GM12878 (cell line): ENCODE data around the gene ZNF792. TPM values are rescaled to one million over a fixed set of nuclear protein-coding genes. Genes with fewer than 3 reads are reported as not detected.

Source experiments
- BACH1 ChIP-seq: fragments of 450-650 bp; IDR thresholded peaks from 2 replicates; pipeline ENCODE4 v1.6.1; 2017; ENCODE audit warnings: mild to moderate bottlenecking, borderline replicate concordance
- DPF2 ChIP-seq: fragments of 450-650 bp; IDR thresholded peaks from 2 replicates; pipeline ENCODE4 v1.6.1; 2017; ENCODE audit warnings: mild to moderate bottlenecking
- GATAD2B ChIP-seq: fragments of 450-650 bp; conservative IDR thresholded peaks from 2 replicates; pipeline ENCODE4 v1.6.1; 2017; ENCODE audit warnings: low read depth, mild to moderate bottlenecking, moderate library complexity
- MYC ChIP-seq: IDR thresholded peaks from 2 replicates; pipeline ENCODE4 v1.6.1; 2011; ENCODE audit warnings: mild to moderate bottlenecking, low read length, moderate library complexity, inconsistent platforms; ENCODE audit not compliant: insufficient read depth, insufficient replicate concordance, insufficient read length, severe bottlenecking
- NFXL1 ChIP-seq: fragments of 450-650 bp; IDR thresholded peaks from 2 replicates; pipeline ENCODE4 v1.6.1; 2017; ENCODE audit warnings: antibody characterized with exemption, mild to moderate bottlenecking, borderline replicate concordance
- NFYA ChIP-seq: IDR thresholded peaks from 2 replicates; pipeline ENCODE4 v1.6.1; 2011; ENCODE audit warnings: low read depth, mild to moderate bottlenecking, low read length, improper control_type of control experiment, borderline replicate concordance
- PAX8 ChIP-seq: fragments of 450-650 bp; IDR thresholded peaks from 2 replicates; pipeline ENCODE4 v1.6.1; 2017; ENCODE audit warnings: mild to moderate bottlenecking, moderate library complexity
- RFX5 ChIP-seq: IDR thresholded peaks from 2 replicates; pipeline ENCODE4 v1.6.1; 2011; ENCODE audit warnings: low read depth, low read length, improper control_type of control experiment
- SREBF1 ChIP-seq: IDR thresholded peaks from 2 replicates; pipeline ENCODE4 v1.6.1; 2012; ENCODE audit warnings: mild to moderate bottlenecking, low read length
- TAF1 ChIP-seq: IDR thresholded peaks from 2 replicates; pipeline ENCODE4 v1.6.1; 2011; ENCODE audit warnings: mild to moderate bottlenecking, low read depth, low read length, borderline replicate concordance
- TBL1XR1 ChIP-seq: IDR thresholded peaks from 2 replicates; pipeline ENCODE4 v1.6.1; 2012; ENCODE audit warnings: low read depth, low read length, improper control_type of control experiment
- WRNIP1 ChIP-seq: IDR thresholded peaks from 2 replicates; pipeline ENCODE4 v1.6.1; 2011; ENCODE audit warnings: low read depth, low read length, improper control_type of control experiment, borderline replicate concordance
- polyA plus RNA-seq, 11 experiments: library from polyadenylated mRNA; depleted of rRNA in 4 of 11; unstranded in 6 of 11; stranded (reverse) in 5 of 11; fragments of >200 nt; fragmentation: Nextera tagmentation in 4 of 11; fragmentation: Illumina TruSeq in 1 of 11; extraction: Ambion mirVana in 4 of 11; extraction: Trizol in 1 of 11; gene quantifications; 1 replicate in 1 of 11; 2 replicates in 10 of 11; pipeline versions ENCODE4 v1.2.1 to v1.2.3, GENCODE V29; 2011 to 2016; ENCODE audit warnings: inconsistent platforms in 2 of 11, missing spikeins in 2 of 11, low read depth in 1 of 11
- total RNA-seq, 4 experiments: library from RNA; depleted of rRNA in 3 of 4; stranded (reverse); fragments of >200 nt in 3 of 4; fragmentation: Illumina TruSeq in 1 of 4; extraction: Trizol in 1 of 4; gene quantifications; 2 replicates each; pipeline versions ENCODE4 v1.2.1 to v1.2.3, GENCODE V29; 2013 to 2021
- TF ChIP-seq, protein P1 (sequence below): IDR thresholded peaks from 2 replicates; pipeline ENCODE4 v1.6.1; 2012; ENCODE audit warnings: improper control_type of control experiment, low read depth, low read length; ENCODE audit not compliant: insufficient replicate concordance
- TF ChIP-seq, protein P2 (sequence below): IDR thresholded peaks from 2 replicates; pipeline ENCODE4 v1.6.1; 2012; ENCODE audit warnings: low read depth, low read length, improper control_type of control experiment
- TF ChIP-seq, protein P3 (sequence below): fragments of 150-350 bp; IDR thresholded peaks from 2 replicates; pipeline ENCODE4 v1.6.1; 2016; ENCODE audit warnings: low read depth, low read length
- TF ChIP-seq, protein P4 (sequence below): fragments of 450-650 bp; IDR thresholded peaks from 2 replicates; pipeline ENCODE4 v1.6.1; 2014; ENCODE audit warnings: mild to moderate bottlenecking
- TF ChIP-seq, protein P5 (sequence below): fragments of 450-650 bp; IDR thresholded peaks from 2 replicates; pipeline ENCODE4 v1.6.1; 2017; ENCODE audit warnings: borderline replicate concordance

ZNF792 gene
- total and polyA plus RNA-seq, 10 of the 15 experiments (the other 5 are each of a cell fraction or from before 2014, with no cell fraction given), result 0.53 to 4.8 (median 1.3) TPM

DNA sequence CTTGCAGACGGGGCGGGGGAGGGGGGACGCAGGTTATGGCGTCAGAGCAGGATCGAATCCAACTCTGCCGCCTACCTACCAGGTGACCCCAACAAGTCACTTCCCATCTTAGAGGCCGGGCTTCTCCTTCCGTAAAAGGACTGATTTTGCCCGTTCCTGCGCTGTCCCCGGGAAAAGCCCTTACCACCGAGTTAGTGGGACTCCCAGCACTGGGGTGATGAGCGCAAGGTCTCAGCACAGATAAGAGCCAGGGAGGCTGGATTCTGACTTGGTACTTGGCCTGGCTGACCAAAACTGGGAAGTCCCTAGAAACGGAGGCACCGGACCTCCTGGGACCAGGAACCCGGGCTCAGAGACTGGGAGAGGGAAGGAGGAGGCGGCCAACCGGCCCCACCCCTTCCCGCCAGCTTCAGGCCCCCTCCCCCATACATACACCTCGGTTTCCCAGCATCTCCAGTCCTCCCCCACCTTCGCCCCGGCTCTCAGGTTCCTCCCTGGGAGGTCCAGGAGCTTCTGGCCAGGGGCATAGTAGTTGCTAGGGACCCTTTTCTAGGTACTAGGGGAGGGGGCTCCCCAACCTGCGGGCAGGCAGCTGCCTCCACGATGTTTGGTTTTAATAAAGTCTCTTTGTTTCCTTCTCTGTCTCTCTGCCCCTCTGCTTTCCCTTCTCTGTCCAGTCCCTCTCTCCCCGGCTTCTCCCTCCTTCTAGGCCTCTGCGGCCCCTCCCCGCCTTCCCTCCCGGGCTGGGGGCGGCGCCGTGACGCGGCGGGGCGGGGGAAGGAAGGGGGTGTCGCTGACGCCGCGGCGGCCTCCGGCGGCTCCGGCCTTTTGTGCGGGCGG lies 35.7 kb upstream of the ZNF792 start, which contains the start of gene GRAMD1A (continued):
- TF ChIP-seq, protein P1, sequence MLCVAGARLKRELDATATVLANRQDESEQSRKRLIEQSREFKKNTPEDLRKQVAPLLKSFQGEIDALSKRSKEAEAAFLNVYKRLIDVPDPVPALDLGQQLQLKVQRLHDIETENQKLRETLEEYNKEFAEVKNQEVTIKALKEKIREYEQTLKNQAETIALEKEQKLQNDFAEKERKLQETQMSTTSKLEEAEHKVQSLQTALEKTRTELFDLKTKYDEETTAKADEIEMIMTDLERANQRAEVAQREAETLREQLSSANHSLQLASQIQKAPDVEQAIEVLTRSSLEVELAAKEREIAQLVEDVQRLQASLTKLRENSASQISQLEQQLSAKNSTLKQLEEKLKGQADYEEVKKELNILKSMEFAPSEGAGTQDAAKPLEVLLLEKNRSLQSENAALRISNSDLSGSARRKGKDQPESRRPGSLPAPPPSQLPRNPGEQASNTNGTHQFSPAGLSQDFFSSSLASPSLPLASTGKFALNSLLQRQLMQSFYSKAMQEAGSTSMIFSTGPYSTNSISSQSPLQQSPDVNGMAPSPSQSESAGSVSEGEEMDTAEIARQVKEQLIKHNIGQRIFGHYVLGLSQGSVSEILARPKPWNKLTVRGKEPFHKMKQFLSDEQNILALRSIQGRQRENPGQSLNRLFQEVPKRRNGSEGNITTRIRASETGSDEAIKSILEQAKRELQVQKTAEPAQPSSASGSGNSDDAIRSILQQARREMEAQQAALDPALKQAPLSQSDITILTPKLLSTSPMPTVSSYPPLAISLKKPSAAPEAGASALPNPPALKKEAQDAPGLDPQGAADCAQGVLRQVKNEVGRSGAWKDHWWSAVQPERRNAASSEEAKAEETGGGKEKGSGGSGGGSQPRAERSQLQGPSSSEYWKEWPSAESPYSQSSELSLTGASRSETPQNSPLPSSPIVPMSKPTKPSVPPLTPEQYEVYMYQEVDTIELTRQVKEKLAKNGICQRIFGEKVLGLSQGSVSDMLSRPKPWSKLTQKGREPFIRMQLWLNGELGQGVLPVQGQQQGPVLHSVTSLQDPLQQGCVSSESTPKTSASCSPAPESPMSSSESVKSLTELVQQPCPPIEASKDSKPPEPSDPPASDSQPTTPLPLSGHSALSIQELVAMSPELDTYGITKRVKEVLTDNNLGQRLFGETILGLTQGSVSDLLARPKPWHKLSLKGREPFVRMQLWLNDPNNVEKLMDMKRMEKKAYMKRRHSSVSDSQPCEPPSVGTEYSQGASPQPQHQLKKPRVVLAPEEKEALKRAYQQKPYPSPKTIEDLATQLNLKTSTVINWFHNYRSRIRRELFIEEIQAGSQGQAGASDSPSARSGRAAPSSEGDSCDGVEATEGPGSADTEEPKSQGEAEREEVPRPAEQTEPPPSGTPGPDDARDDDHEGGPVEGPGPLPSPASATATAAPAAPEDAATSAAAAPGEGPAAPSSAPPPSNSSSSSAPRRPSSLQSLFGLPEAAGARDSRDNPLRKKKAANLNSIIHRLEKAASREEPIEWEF, result no peak
- TF ChIP-seq, protein P2, sequence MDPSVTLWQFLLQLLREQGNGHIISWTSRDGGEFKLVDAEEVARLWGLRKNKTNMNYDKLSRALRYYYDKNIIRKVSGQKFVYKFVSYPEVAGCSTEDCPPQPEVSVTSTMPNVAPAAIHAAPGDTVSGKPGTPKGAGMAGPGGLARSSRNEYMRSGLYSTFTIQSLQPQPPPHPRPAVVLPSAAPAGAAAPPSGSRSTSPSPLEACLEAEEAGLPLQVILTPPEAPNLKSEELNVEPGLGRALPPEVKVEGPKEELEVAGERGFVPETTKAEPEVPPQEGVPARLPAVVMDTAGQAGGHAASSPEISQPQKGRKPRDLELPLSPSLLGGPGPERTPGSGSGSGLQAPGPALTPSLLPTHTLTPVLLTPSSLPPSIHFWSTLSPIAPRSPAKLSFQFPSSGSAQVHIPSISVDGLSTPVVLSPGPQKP, result no peak
- TF ChIP-seq, protein P3, sequence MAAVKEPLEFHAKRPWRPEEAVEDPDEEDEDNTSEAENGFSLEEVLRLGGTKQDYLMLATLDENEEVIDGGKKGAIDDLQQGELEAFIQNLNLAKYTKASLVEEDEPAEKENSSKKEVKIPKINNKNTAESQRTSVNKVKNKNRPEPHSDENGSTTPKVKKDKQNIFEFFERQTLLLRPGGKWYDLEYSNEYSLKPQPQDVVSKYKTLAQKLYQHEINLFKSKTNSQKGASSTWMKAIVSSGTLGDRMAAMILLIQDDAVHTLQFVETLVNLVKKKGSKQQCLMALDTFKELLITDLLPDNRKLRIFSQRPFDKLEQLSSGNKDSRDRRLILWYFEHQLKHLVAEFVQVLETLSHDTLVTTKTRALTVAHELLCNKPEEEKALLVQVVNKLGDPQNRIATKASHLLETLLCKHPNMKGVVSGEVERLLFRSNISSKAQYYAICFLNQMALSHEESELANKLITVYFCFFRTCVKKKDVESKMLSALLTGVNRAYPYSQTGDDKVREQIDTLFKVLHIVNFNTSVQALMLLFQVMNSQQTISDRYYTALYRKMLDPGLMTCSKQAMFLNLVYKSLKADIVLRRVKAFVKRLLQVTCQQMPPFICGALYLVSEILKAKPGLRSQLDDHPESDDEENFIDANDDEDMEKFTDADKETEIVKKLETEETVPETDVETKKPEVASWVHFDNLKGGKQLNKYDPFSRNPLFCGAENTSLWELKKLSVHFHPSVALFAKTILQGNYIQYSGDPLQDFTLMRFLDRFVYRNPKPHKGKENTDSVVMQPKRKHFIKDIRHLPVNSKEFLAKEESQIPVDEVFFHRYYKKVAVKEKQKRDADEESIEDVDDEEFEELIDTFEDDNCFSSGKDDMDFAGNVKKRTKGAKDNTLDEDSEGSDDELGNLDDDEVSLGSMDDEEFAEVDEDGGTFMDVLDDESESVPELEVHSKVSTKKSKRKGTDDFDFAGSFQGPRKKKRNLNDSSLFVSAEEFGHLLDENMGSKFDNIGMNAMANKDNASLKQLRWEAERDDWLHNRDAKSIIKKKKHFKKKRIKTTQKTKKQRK, result no peak
- TF ChIP-seq RFX5, result no peak
- TF ChIP-seq BACH1, result peak; percentile 57; the same call in 1 of the 2 replicates
- TF ChIP-seq, protein P4, sequence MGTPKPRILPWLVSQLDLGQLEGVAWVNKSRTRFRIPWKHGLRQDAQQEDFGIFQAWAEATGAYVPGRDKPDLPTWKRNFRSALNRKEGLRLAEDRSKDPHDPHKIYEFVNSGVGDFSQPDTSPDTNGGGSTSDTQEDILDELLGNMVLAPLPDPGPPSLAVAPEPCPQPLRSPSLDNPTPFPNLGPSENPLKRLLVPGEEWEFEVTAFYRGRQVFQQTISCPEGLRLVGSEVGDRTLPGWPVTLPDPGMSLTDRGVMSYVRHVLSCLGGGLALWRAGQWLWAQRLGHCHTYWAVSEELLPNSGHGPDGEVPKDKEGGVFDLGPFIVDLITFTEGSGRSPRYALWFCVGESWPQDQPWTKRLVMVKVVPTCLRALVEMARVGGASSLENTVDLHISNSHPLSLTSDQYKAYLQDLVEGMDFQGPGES, result no peak
- no peak for TF ChIP-seq WRNIP1
- no peak for TF ChIP-seq SREBF1
- no peak for TF ChIP-seq PAX8
- no peak for TF ChIP-seq NFYA
- TF ChIP-seq TAF1, result peak; percentile 77
- no peak for TF ChIP-seq NFXL1
- no peak for TF ChIP-seq GATAD2B
- TF ChIP-seq TBL1XR1, result no peak
- TF ChIP-seq, protein P5, sequence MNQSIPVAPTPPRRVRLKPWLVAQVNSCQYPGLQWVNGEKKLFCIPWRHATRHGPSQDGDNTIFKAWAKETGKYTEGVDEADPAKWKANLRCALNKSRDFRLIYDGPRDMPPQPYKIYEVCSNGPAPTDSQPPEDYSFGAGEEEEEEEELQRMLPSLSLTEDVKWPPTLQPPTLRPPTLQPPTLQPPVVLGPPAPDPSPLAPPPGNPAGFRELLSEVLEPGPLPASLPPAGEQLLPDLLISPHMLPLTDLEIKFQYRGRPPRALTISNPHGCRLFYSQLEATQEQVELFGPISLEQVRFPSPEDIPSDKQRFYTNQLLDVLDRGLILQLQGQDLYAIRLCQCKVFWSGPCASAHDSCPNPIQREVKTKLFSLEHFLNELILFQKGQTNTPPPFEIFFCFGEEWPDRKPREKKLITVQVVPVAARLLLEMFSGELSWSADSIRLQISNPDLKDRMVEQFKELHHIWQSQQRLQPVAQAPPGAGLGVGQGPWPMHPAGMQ, result no peak
- TF ChIP-seq DPF2, result 0 out of 2 replicates have a peak, but pooled peaks have one; percentile 45
- no peak for TF ChIP-seq MYC
